HT-29 (cell line): Measurements from ENCODE around the gene KDM4C. TPM values are rescaled to one million over a fixed set of nuclear protein-coding genes. Genes with fewer than 3 reads are reported as not detected.
A peak's percentile ranks its signal among the peaks of the same experiment; 100 is the strongest.

Experiments used
- DNase-seq: peaks from one replicate; pipeline ENCODE4 v3.0.0-alpha.2; 2015; ENCODE audit warnings: low spot score
- total RNA-seq: library from RNA; depleted of rRNA; stranded (reverse); fragments of >200 nt; shearing (Covaris generic); gene quantifications from 2 replicates; pipeline ENCODE4 v1.2.3, GENCODE V29; 2014

The KDM4C gene
- total RNA-seq, 1 experiment from 2014 or later, result 22.4 TPM

DNA sequence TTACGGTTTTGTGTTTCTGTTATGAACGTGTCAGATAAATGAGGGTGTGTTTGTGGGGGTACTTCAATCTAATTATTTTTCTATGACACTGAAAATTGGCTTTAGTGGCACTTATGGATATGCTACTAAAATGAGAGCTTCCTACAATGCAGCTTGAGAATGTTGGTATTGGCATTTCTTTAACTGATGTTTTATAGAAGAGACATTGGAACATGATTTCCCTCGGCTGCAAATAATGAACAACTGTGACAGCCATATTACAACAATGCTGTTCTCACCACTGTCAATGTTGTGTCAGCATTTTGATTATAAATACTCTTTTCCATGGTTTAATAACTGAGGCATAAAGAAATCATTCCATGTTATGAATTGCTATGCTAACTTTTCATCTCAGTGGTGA is 279.4 kb downstream of the KDM4C start:
- DNase-seq, result no peak

DNA sequence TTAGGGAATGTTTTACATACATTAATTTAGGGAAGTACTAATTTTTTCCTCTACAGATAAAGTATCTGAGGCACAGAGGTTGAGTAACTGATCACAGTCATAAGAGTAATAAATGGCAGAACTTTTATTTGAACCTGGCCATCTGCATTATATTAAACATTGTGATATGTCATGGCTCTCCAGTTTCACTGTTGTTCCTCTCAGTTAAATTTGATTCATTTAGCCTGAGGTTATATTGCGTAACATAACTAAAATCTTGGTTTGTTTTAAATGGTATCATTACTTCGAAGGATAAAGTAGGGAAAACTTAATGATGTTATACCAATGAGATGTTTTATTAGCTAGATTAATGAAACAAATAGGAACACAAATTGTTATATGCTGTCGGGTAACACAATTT is 284.4 kb downstream of the KDM4C start:
- no peak for DNase-seq

DNA sequence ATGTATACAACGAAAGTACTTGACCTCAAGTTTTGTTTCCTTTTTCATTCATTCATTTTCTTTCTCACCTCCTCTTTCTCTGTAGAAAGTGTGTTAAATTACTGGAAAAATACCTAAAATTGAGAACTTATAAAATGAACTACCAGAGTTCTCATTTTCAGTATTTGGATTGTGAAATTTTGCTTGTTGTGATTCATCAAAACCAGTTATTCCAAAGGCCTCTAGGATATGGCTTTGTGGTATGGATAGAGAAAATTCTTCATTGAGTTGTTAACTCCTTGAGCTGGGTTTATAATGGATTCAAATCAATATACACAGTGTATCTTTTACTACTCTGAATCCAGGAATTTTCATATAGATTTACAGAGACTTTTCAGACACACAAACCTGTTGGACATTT is 287.6 kb downstream of the KDM4C start:
- DNase-seq, result no peak

DNA sequence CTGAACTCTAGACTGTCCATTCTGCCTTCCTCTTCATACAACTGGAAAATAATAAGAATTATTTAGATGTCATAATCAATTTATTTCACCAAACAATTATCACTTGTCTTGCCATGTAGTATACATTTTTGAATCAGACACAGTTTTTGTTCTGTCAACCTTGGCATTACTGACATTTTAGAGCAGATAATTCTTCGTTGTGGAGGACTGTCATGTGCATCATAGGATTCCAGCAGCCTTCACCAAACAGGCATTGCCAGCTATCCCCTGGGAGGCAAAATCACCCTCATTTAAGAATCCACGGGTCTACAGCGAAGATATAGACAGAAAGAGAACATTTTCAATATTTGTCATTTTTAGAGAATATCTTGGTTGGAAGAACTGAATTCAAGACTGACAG is 293.9 kb downstream of the KDM4C start:
- no peak for DNase-seq

DNA sequence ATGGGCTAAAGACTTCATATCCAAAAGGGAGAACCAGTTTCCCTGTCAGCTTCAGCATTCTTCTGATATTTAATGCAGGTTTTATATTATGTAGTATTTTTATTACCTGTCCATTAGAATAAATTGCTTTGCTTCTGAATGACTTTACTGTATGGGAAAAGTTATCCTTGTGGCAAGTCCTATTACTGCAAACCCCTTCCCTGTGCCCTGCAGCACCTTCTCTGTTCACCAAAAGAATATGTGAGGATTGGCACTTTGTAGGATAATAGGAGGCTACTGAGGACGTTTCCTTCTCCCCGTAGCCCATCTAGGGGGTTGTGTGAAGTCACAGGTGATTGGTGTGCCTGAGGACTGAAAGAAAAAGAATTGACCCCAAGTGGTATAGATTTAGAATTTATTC is 296.1 kb downstream of the KDM4C start:
- DNase-seq, result no peak

DNA sequence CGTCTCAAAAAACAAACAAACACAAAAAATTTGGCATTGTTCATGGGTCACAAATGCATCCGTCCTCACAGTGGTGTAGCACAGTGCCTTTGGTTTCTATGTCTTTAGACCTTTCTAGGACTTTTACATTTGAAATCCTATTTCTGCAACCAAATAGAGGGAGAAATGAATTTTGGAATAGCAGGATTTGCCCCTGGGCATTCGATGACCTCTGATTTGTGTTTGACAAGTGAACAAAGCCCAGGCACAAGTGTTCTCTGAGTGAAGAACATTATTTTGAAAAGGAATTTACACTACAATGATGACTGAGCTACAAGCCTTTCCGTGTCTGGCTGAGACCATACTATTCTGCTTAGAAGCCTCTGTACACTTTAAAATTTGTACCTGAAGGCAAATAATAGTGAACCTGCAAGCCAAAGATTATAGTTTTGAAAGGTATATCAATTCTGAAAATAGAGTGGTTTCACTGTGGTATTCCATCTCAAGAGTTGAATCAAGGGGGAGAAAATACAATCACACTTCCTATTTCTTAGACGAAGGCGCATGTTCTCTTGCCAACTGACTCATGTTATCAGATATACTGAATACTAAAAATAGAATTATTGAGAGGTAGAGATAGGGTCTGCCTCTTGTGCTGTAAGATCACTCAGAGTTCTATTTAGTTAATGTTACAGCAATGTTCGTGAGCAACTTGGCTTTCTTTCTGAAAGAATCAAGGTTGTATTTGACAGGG is 297.6 kb downstream of the KDM4C start:
- no peak for DNase-seq

DNA sequence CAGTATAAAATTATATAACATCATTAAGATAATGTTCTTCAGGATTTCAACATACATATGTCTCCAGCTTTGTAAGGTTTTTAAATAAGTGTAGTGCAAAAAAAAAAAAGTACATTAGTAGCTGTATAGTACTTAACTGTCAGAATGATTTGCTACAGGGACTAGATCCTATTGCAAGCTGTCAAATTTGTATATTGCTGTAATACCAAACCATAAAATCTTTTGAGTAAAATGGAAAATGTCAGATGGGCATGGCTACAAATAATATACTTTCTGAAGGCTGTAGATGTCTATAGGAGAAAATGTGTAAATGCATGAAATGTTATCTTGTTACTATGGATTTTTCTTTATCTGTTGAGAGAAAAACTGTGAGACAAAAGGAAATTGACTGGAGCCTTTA is 298.5 kb downstream of the KDM4C start:
- no peak for DNase-seq

DNA sequence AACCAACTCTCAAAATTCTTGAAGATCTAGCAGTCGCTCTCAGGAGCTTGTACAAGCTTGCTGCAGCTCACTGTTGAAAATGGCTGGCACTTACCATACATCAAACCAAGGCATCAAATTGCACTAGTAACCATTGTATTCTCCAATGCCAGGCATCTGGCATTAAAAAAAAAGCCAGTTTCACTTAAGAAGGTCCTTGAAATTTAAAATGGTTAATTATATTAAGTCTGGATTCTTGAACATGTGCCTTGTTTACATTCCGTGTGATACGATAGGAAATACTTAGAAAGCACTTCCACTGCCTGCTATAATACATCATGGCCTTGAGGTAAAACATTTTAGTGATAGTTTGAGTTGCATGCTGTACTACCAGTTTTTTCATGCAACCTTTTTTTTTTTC is 300.7 kb downstream of the KDM4C start:
- DNase-seq, result no peak

DNA sequence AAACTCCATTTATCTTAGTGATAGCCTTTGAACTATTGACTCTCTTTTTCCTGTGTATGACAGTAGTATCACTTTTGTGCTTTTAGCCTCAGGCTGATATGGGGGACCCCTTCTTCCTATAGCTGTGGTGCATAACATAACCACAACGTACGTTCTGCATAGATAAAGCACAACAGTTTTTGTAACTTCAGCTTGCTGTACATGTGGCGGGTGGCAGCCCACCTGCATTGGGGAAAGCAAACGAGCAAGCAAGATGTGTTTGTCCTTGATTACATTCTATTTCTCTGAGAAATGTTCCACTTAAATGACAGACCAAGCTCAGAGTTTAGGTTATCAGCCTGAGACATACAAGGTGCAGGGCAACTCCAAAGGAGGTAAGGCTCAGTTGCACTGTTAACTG is 309.4 kb downstream of the KDM4C start:
- DNase-seq, result no peak

DNA sequence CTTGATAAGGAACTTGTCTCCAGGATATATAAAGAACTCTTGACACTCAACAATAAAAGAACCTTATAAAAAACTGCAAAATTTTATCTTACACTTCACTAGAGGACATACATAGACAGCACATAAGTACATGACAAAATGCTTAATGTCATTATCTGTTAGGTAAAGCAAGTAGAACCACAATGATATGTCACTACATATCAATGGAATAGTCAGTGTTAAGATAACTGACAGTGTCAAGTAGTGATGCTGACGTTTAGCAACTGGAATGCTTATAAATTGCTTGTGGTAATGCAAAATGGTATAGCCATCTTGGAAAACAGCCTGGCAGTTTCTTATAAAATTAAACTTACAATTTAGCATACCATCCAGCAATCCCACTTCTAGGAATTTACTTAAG is 314.1 kb downstream of the KDM4C start:
- DNase-seq, result no peak

DNA sequence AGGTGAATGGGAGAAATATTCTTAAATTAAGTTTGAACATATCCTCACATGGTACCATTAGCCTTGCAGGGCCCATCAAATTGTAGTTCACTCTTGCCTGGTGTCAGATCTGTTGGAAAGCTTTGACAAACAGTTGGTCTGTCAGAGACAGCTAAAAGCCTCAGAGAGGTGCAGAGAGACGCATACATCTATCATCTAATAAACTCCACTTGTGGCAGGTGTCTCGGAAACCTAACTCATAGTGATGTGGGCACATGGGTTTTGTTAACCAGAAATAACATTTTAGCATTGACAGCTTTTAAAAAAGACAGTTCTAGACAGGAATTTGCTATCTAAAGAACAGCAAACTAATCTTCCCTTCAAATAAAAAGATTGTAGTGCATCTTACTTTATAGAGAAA is 315.9 kb downstream of the KDM4C start:
- no peak for DNase-seq

DNA sequence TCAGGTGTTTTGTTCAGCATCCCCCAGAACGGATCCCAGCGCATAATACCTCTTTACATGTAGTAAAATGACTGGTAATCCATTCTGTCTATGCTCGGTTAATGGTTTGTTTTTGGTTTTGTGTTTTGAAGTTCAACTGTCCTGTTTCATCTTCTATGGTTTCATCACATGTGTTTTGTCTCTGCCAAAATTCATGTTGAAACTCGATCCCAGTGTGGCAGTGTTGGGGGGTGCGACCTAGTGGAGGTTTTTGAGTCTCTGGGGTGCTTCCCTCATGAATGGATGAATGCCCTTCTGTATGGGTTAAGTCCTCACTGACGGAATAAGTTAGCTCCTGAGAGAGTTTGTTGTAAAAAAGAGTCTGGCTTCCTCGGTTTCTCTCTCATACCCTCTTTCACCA is 317.4 kb downstream of the KDM4C start:
- no peak for DNase-seq

DNA sequence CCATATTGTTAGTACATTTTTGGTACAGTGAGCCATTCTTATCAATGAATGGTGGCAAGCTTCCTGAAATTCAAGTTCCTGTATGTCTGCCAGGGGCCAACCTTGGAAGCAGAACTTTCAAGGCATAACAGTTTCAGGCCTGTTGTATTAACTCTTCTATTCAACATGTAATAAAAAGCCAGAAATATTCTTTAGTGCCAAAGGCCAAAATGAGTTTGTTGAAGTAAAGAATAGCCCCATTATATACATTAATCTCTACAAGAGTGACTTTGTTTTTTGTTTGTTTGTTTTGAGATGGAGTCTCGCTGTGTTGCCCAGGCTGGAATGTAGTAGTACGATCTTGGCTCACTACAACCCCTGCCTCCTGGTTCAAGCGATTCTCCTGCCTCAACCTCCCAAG is 321.3 kb downstream of the KDM4C start:
- DNase-seq, result no peak

DNA sequence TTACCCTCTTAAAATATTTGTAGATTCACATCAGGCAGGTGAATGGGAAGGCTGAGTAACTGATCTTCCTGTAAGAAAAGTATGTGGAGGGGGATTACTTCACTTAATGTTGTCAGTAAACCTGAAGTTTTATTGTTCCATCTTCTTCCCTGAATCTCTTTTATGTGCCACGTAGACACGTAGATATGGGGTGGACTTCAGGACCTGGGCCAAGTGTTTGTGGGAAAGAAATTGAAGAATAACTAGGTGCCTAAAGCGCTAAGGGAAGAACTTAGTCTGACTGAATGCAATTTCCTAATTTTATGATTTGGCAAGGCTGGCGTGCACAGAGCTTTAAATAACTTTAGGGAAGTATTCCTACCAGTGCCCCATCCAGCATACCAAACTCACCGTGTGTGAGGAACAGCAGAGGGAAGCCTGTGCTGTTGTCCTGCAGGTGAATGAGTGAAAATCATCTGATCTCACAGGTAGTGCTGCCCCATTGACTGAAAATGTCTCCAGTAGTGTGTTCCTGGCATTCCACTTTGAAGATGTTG is 323.4 kb downstream of the KDM4C start:
- no peak for DNase-seq

DNA sequence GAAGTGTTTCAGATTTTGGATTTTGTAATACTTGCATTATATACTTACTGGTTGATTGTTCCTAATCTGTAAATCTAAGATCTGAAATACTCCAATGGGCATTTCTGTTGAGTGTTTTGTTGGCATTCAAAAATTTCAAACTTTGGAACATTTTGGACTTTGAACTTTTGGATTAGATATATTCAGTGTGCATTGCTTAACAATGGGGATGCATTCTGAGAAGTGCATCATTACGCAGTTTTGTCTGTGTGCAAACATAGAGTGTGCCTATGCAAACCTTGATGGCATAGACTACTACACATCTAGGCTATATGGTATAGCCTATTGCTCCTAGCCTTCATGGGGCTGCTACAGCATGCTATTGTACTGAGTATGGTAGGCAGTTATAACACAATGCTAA is 325.4 kb downstream of the KDM4C start:
- no peak for DNase-seq

DNA sequence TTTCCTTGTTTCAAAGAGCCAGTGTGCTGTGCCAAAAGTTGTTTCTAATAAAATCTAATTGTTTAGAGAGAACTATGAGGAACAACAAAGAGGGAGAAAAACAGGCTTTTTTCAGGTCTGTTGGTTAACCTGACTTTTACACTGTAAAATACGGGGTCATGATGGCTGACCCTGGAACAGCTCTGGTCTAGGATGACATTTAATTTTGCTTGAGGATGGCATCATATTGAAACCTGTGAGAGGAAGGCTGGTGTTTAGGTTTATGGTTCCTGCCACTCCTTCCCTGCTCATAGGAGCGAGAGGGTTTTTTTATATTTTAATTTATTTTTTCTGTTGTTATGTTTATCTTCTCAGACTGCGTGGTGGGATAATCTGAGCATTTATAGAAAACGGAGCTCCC is 327.6 kb downstream of the KDM4C start:
- DNase-seq, result no peak

DNA sequence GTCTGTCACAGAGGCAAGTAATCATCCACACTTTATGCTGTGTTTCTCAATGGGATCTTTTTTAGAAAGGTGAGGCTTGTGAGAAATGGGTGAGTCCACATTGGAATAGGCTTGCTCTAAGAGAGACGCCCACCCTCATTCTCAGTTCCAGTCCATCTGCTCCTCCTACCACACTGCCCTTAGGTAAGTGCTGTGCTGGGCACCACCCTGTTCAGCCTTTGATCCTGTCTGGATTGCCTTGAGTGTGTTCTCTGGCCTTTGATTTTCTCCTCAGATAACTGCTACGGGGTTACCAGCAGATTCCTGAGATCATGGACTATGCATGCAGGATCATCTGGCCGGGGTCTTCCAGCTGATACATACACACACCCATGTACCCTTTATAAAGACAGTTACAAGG is 328.6 kb downstream of the KDM4C start:
- DNase-seq, result no peak

DNA sequence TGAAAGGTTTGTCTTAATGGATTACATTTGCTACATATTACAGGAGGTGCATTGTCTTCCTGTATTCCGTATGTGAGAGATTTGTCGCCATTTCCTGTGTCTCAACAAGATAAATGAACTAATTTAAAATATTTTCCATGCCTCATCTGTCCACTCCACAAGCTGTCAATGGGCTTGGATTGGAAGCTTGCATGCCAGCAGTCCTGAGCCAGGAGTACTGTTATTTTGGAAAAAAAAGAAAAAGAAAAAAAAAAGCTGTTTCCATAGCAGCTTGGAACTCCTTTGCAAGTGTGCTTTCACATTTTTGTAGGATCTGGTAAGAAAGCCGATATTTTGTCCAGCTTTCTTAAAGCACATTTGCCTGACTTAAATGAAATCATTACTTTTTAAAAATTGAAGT is 330.8 kb downstream of the KDM4C start:
- no peak for DNase-seq

DNA sequence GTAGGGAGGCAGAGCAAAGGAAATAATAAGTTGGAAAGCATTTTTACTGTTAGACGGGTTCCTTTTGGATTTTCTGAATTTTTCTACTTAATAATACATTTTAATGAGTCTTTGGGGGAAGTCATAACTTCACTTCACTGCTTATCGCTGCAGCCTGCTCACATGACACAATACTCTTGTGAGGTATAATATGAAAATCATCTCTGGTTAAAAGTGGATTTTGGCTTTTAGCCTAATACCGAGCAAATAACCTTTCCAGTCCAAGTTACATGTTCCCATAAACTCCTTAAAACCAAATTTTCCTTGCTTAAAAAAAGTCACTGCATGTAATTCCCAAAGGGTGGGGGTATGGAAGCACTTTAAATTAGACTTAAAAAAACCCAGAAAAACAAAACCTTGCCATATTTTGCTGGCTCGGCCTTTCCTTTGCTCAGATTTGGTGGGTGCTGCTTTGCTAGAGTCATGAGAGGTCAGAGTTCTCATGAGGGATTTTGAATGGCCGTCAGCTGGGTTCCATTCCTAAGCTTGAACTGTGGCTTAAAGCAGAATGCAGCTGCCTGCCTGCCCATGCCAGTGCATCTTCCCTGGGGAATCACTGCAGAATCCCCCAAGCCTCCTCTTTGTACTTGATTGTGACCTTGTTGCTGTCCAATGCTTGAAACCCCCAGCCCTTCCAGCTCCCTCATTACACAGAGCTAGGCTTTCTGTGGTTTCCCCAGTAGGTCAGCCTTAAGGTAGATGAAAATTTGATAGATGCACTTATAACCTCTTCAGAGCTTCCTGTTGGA is 331.8 kb downstream of the KDM4C start:
- no peak for DNase-seq

DNA sequence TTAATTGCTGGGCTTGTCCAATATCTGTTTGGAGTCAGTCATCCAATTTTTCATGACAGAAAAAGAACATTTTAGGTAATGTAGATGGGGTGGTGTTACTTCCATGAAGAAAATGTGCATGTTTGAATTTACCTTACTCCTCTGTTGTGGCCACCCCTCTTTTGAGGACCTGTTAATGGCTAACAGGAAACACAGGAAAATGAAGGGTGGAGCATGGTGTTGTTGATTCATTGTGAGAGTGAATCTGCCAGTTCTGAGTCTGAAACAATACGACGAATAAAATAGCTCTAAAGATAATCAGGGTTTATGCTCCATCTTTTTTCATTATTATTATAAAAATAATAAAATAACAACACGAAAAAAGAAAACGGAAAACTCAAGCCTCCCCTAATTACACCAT is 335.3 kb downstream of the KDM4C start:
- peak; percentile 23 for DNase-seq

DNA sequence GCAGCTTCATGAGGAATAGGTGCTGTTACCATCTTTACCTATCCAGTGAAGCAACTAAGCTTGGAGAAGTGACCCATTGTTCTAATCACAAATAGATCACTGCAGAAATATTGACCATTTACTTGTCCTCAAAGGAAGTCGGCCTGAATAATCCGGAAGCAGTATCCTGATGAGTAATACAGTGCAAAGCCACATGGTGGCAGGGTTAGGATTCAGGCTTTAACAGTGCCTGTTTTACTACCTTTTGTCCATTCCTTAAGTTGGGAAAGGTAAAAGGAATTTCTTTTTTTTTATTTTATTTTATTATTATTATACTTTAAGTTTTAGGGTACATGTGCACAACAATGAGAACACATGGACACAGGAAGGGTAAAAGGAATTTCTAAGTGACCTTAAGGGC is 336.3 kb downstream of the KDM4C start:
- DNase-seq, result peak; percentile 39

DNA sequence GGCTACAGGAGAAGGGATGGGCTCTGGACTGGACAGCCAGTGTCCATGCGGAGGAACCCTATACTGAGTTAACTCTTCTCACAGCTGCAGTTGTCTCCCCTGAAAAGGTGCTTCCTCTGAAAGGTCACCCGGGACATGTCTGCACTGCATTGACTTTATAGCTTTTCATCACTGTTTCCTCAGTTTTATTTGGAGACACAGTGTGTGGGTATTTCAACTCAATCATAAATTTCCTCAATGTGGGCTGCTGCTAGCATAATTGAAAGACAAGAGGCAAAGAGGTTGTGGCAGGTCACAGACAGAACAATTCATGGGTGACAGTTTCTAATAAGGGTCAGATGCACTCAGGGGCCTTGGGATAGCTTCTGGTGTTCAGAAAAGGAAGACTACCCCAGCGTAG is 336.8 kb downstream of the KDM4C start:
- DNase-seq, result no peak

DNA sequence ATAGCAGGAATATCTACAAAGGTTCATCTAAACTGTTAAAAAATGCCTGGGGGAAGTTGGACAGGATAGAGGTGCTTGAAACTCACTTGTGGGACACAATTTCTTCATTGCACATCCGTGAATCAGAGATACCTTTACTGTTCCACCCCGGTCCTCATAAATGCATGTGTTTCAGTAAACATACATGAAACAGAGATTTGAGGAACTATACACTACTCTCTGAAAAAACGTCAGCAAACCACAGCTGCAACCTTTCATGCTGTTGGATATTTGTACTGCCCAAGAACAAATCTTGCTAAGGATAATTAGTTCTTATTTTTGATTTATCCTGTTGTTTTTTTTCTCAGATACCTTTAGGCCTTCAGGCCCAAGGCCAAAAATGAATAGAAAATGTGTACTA is 337.3 kb downstream of the KDM4C start:
- no peak for DNase-seq
